Smooth muscle cell (in vitro differentiated cells): Measurements from ENCODE around the gene SLC49A3. TPM values are rescaled to one million over a fixed set of nuclear protein-coding genes. Genes with fewer than 3 reads are reported as not detected.
A peak's percentile ranks its signal among the peaks of the same experiment; 100 is the strongest.
"Not testable (repeated sequence)": the region's sequence is repeated elsewhere in the genome, so short reads cannot be mapped to it uniquely, and the experiment has no call there.

Experiments used
- DNase-seq: peaks from one replicate; lab custom pipeline; 2025; ENCODE audit not compliant: unreplicated experiment; lab: John Stamatoyannopoulos, UW
- H2AFZ ChIP-seq: fragments of 200-600 bp; sonication (generic); 2 replicates; pipeline ENCODE4 v1.6.0; 2016; ENCODE audit warnings: antibody characterized with exemption, low read depth, mild to moderate bottlenecking
- H3F3A ChIP-seq: fragments of 200-600 bp; sonication (generic); 2 replicates; pipeline ENCODE4 v1.6.0; 2017; ENCODE audit warnings: antibody characterized with exemption, low read depth
- H3K27ac ChIP-seq: fragments of 200-600 bp; sonication (generic); 2 replicates; pipeline ENCODE4 v1.5.1; 2016; ENCODE audit warnings: low read depth, mild to moderate bottlenecking
- H3K27me3 ChIP-seq: fragments of 200-600 bp; sonication (generic); 2 replicates; pipeline ENCODE4 v1.6.1; 2016; ENCODE audit warnings: low read depth, mild to moderate bottlenecking
- H3K36me3 ChIP-seq: fragments of 200-600 bp; sonication (generic); 2 replicates; pipeline ENCODE4 v1.5.1; 2016; ENCODE audit warnings: low read depth
- H3K4me1 ChIP-seq: fragments of 200-600 bp; sonication (generic); 2 replicates; pipeline ENCODE4 v1.5.1; 2016; ENCODE audit warnings: low read depth
- H3K4me2 ChIP-seq: fragments of 200-600 bp; sonication (generic); 2 replicates; pipeline ENCODE4 v1.6.0; 2016; ENCODE audit warnings: mild to moderate bottlenecking
- H3K4me3 ChIP-seq: fragments of 200-600 bp; sonication (generic); 2 replicates; pipeline ENCODE4 v1.5.1; 2016; ENCODE audit warnings: mild to moderate bottlenecking
- H3K79me2 ChIP-seq: fragments of 200-600 bp; sonication (generic); 2 replicates; pipeline ENCODE4 v1.6.0; 2016; ENCODE audit warnings: low read depth, mild to moderate bottlenecking
- H3K9ac ChIP-seq: fragments of 200-600 bp; sonication (generic); 2 replicates; pipeline ENCODE4 v1.6.0; 2016; ENCODE audit warnings: low read depth
- H3K9me3 ChIP-seq: fragments of 200-600 bp; sonication (generic); replicated peaks from 2 replicates; pipeline ENCODE4 v1.5.1; 2016; ENCODE audit warnings: low read depth
- H4K20me1 ChIP-seq: fragments of 200-600 bp; sonication (generic); 2 replicates; pipeline ENCODE4 v1.6.0; 2016; ENCODE audit warnings: low read depth
- WGBS: methylation state at CpG from one replicate; pipeline ENCODE4 v1.1.7; 2016; ENCODE audit warnings: low lambda C conversion rate; 5-methylcytosine and 5-hydroxymethylcytosine counted together
- polyA plus RNA-seq: library from polyadenylated mRNA; unstranded; fragments of >200 nt; fragmentation: Nextera tagmentation; extraction: Ambion mirVana; gene quantifications from 2 replicates; pipeline ENCODE4 v1.2.1, GENCODE V29; 2016
- total RNA-seq: library from RNA; depleted of rRNA; stranded (reverse); fragments of >200 nt; gene quantifications from 2 replicates; pipeline ENCODE4 v1.2.3, GENCODE V29; 2014
- TF ChIP-seq, protein P1 (sequence below): fragments of 200-600 bp; sonication (generic); IDR thresholded peaks from 2 replicates; pipeline ENCODE4 v1.5.1; 2017; ENCODE audit warnings: borderline replicate concordance, mild to moderate bottlenecking, antibody characterized with exemption; ENCODE audit not compliant: insufficient read depth, poor library complexity, severe bottlenecking

The SLC49A3 gene
- total and polyA plus RNA-seq, 2 experiments from 2014 or later: 26.4 to 40.2 TPM

DNA sequence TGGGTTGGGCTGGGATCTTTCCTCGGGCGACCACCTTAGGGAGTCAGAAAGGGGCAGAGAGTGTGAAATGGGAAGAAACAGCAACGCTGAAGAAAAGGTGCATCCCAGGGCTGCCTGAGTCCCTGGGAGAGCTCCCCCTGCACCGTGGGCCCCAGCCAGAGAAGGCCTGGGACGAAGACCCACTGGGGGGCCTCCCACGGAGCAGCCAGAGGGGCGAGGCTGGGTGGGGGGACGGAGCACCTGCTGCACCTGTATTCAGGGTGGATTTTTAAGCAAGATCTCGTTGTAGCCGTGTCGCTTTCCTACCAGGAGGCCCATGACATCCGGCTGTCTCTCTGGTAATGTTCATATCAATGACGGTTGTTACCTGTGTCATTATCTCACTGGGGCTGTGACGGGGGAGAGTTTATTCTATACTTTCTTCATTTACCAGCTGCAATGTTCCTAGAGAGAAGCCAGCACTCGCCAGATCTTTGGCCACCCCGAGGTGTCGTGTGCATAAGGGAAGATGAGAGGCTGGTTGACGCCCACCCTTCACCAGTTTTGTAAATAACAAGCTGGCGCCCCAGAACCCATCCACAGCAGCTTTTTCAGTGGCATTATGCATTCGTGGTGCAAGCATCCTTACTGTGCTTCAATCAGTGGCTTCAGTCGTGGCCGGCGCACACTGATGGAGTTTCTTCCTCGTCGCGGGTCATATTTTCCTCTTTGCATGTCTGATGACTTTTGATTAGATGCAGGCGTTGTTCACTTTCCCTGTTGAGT lies 11.0 kb upstream of the SLC49A3 start:
- TF ChIP-seq, protein P1, sequence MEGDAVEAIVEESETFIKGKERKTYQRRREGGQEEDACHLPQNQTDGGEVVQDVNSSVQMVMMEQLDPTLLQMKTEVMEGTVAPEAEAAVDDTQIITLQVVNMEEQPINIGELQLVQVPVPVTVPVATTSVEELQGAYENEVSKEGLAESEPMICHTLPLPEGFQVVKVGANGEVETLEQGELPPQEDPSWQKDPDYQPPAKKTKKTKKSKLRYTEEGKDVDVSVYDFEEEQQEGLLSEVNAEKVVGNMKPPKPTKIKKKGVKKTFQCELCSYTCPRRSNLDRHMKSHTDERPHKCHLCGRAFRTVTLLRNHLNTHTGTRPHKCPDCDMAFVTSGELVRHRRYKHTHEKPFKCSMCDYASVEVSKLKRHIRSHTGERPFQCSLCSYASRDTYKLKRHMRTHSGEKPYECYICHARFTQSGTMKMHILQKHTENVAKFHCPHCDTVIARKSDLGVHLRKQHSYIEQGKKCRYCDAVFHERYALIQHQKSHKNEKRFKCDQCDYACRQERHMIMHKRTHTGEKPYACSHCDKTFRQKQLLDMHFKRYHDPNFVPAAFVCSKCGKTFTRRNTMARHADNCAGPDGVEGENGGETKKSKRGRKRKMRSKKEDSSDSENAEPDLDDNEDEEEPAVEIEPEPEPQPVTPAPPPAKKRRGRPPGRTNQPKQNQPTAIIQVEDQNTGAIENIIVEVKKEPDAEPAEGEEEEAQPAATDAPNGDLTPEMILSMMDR: no peak
- H3K36me3 ChIP-seq: no peaks in the 10 kb centered on the region
- H3K27ac ChIP-seq: no peak overlapping the region
- WGBS: 92% methylated on average over 27 of the region's 27 CpGs
- H3K4me3 ChIP-seq: no peak overlapping the region
- H3F3A ChIP-seq: no peaks in the 10 kb centered on the region
- no peaks in the 10 kb centered on the region for H3K79me2 ChIP-seq
- no peak for DNase-seq
- H3K4me2 ChIP-seq: no peak overlapping the region
- no peak overlapping the region for H3K9ac ChIP-seq
- no peaks in the 10 kb centered on the region for H4K20me1 ChIP-seq
- H3K9me3 ChIP-seq: no peaks in the 10 kb centered on the region
- H2AFZ ChIP-seq: no peak overlapping the region
- H3K4me1 ChIP-seq: no peaks in the 10 kb centered on the region
- no peaks in the 10 kb centered on the region for H3K27me3 ChIP-seq

DNA sequence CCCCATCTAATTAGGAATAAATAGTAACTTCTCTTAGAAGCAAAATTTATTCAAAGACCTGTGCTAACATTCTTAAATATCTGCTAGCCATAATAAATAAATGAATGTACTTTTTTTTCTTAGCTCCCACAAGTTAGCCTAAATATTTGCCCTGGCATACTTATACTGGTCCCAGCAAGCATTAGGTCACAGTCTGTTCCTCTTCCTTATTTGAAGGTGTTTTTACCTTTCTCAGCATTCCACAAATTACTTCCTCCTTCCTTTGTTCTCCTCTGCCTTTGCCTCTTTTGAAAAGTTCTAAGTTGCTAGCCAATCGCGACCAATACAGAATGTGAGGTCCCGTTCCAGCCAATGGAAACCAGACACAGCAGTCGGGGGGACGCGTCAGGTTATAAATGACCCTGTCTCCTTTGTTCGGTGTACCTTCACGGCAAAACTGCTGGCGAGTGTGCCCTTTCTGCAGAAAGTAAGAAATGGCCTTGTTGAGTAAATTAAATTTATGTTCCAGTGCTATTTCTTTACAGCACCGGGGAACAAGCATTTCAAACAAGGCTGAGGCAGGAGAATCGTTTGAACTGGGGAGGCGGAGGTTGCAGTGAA lies 5.5 kb upstream of the SLC49A3 start:
- not testable (repeated sequence) for H3K27me3 ChIP-seq, H3K4me1 ChIP-seq, H3K27ac ChIP-seq, H3K9me3 ChIP-seq, H3K4me3 ChIP-seq, DNase-seq, H3K9ac ChIP-seq, H4K20me1 ChIP-seq, H3K4me2 ChIP-seq, H3K79me2 ChIP-seq, H2AFZ ChIP-seq, H3K36me3 ChIP-seq, H3F3A ChIP-seq
- WGBS: 80% methylated on average over 12 of the region's 12 CpGs

DNA sequence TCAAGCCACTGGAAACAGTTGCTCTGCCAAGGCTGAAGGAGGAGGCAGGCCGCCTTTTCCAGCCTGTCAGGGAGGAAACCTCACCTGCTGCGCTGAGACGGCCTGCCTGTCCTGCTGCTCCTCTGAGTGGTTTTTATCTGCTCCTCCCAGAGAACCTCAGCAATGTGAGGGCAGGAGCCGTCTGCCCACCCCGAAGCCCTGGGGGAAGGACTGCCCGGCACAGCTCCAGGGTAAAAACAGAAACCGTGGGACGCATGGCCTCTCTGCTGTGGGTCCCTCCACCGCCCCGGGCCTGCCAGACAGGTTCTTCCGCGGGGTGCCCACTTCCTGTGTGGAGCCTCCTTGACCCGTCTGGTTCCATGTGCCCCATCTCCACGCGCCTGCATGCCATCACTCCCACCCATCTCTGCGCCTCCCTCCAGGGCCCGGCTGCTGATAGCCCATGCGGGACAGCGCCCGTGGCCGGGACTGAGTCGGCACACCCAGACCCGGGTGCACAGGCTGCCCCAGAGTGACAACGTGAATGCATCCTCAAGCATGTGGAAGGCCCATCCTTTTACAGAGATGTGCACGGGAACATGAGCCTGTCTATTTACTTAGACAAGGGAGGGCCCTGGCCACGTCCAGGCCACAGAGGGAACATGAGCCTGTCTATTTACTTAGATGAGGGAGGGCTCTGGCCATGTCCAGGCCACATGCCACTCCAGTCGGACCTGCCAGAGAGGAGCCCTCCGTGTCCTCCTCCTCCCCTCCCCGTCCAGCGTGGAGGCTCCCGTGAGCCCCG lies 4.0 kb upstream of the SLC49A3 start:
- no peak overlapping the region for H3K27ac ChIP-seq
- H3K4me3 ChIP-seq: no peak overlapping the region
- H3K9ac ChIP-seq: no peak overlapping the region
- no peaks in the 10 kb centered on the region for H3K36me3 ChIP-seq
- TF ChIP-seq, protein P1: no peak
- DNase-seq: no peak
- H3K79me2 ChIP-seq: no peaks in the 10 kb centered on the region
- H4K20me1 ChIP-seq: no peaks in the 10 kb centered on the region
- H2AFZ ChIP-seq: no peak overlapping the region
- no peak overlapping the region for H3K4me2 ChIP-seq
- WGBS: 66% methylated on average over 32 of the region's 32 CpGs
- no peaks in the 10 kb centered on the region for H3K27me3 ChIP-seq
- peaks cover 10% of the 10 kb centered on the region for H3K4me1 ChIP-seq
- H3F3A ChIP-seq: peaks cover 6% of the 10 kb centered on the region
- H3K9me3 ChIP-seq: no peaks in the 10 kb centered on the region

DNA sequence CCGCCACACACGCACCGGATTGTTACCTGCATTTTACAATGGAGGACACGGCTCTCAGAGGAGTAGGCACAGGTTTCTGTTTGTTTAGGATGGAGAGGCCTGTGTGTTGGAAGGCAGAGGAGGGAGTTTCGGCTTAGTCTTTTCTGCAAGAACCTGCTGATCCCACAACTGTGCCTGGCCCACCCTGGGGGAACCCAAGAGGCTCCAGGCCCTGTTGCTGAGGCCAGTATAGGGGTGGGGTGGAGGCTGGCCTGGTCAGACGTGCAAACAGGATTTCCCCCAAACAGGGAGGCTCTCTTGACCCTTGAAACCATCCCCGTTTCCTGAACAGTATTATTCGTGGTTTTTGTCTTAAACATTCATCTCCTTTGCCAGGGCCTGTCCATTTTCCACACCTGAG lies 772 bp upstream of the SLC49A3 start:
- Histone ChIP-seq H3K9ac (peak overlapping the region; percentile 57), H3K4me1 (peaks cover 10% of the 10 kb centered on the region), H3K4me2 (peak overlapping the region; percentile 91), H3K36me3 (no peaks in the 10 kb centered on the region), H2AFZ (peak overlapping the region; percentile 85), H3K27me3 (no peaks in the 10 kb centered on the region), H3F3A (peaks cover 12% of the 10 kb centered on the region), H3K27ac (peak overlapping the region; percentile 97), H3K9me3 (no peaks in the 10 kb centered on the region), H3K79me2 (peaks cover 8% of the 10 kb centered on the region), H4K20me1 (no peaks in the 10 kb centered on the region), H3K4me3 (peak overlapping the region; percentile 57)
- WGBS: 73% methylated on average over 8 of the region's 8 CpGs
- DNase-seq: no peak
- TF ChIP-seq, protein P1: no peak
